ENCODE results near the gene CCDC51. TPM values are rescaled to one million over a fixed set of nuclear protein-coding genes. Genes with fewer than 3 reads are reported as not detected.
A peak's percentile ranks its signal among the peaks of the same experiment; 100 is the strongest.

The CCDC51 gene
- total RNA-seq, 1 experiment from 2014 or later = 27.8 TPM

GRCh38 chr3:48434591-48435222, 5.2 kb downstream of the CCDC51 start:
- no peaks in the 10 kb centered on the region for H3K27me3 ChIP-seq (ENCODE audit: low read length)
- BruUV-seq (replicated peaks) = no TSS peak
- H4K20me1 ChIP-seq (ENCODE audit: low read length) = no peaks in the 10 kb centered on the region
- H3K9me2 ChIP-seq (replicated peaks; ENCODE audit: low read length) = no peaks in the 10 kb centered on the region
- H3K4me3 ChIP-seq (ENCODE audit: low read length) = no peak overlapping the region
- peaks cover 15% of the 10 kb centered on the region for H3K4me1 ChIP-seq (ENCODE audit: insufficient read depth, low read length)
- no peak overlapping the region for H3K27ac ChIP-seq (ENCODE audit: low read length)
- peaks cover 15% of the 10 kb centered on the region for H3K79me2 ChIP-seq (ENCODE audit: low read length)
- TF ChIP-seq CTCF (conservative IDR thresholded peaks at IDR 0.05; ENCODE audit: low read depth, low read length) (no peak), EZH2 (IDR thresholded peaks at IDR 0.05; ENCODE audit: low read length, unreplicated experiment) (no peak), EZH2phosphoT487 (IDR thresholded peaks at IDR 0.05; ENCODE audit: borderline replicate concordance, low read length) (no peak)
- ChIA-PET POLR2A (ENCODE audit: unreplicated experiment) (no interaction called here), CTCF (interaction anchor here (1.3 kb wide), 1 partner anchor 34 kb away, joined by 13 read pairs; no protein-coding TSS in a partner anchor)
- peaks cover 13% of the 10 kb centered on the region for H3K36me3 ChIP-seq (ENCODE audit: low read depth, low read length)
- H3F3A ChIP-seq (ENCODE audit: low read length, unreplicated experiment) = no peaks in the 10 kb centered on the region
- DNase-seq = no peak
- ATAC-seq = no peak
- no peak overlapping the region for H3K9ac ChIP-seq (ENCODE audit: low read length)
- intact Hi-C loops (cut with micrococcal nuclease) = no loop called here
- no peaks in the 10 kb centered on the region for H3K9me3 ChIP-seq (ENCODE audit: low read length)
- H3K4me2 ChIP-seq (ENCODE audit: low read length) = no peak overlapping the region
- H2AFZ ChIP-seq (ENCODE audit: low read length) = no peak overlapping the region

DNA sequence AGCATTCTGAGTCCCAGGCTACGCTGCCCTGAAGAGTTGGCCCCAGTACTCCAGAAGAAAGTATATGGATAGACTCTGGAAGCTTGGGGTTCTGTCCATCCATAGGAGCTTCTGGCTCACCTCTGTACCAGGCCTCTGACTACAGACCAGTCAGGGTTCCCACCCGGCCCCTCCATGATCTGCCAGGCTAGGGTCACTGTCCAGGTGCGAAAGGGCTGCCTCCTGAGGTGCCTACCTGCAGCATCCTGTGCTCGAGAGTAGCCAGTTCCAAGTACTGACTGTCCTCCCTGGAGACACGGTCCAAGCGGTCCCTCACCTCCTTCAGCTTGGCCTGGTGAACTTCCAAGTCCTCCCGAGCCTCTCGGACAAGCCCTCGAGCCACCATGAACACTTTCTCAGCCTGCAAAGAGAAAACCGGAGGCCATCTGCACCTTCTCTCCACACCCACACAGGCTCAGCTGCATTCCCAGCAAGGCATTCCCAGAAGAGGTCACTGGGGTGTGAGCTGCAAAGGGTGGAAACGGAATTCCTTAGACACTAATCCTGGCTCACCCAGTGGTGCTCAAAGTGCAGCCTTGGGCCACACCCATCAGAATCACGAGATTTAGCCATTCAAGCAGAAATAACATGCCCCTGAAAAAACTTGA, 6.3 kb downstream of the CCDC51 start:
- intact Hi-C loops (cut with micrococcal nuclease) = no loop called here
- Histone ChIP-seq H3K4me2 (ENCODE audit: low read length) (no peak overlapping the region), H3K9me2 (replicated peaks; ENCODE audit: low read length) (no peaks in the 10 kb centered on the region), H3K27me3 (ENCODE audit: low read length) (no peaks in the 10 kb centered on the region), H2AFZ (ENCODE audit: low read length) (no peak overlapping the region), H3K27ac (ENCODE audit: low read length) (no peak overlapping the region), H3K36me3 (ENCODE audit: low read depth, low read length) (peaks cover 13% of the 10 kb centered on the region), H4K20me1 (ENCODE audit: low read length) (no peaks in the 10 kb centered on the region), H3K4me3 (ENCODE audit: low read length) (no peak overlapping the region), H3K79me2 (ENCODE audit: low read length) (peaks cover 6% of the 10 kb centered on the region; the same call in 1 of the 2 replicates), H3K9ac (ENCODE audit: low read length) (no peak overlapping the region), H3K4me1 (ENCODE audit: insufficient read depth, low read length) (peaks cover 7% of the 10 kb centered on the region), H3F3A (ENCODE audit: low read length, unreplicated experiment) (no peaks in the 10 kb centered on the region), H3K9me3 (ENCODE audit: low read length) (no peaks in the 10 kb centered on the region)
- TF ChIP-seq EZH2phosphoT487 (IDR thresholded peaks at IDR 0.05; ENCODE audit: borderline replicate concordance, low read length) (no peak), CTCF (conservative IDR thresholded peaks at IDR 0.05; ENCODE audit: low read depth, low read length) (no peak), EZH2 (IDR thresholded peaks at IDR 0.05; ENCODE audit: low read length, unreplicated experiment) (no peak)
- no TSS peak for BruUV-seq (replicated peaks)
- ATAC-seq = no peak
- ChIA-PET CTCF (interaction anchor here (0.5 to 1.3 kb wide), 2 partner anchors 33 to 809 kb away, joined by 5 to 13 read pairs; no protein-coding TSS in a partner anchor), POLR2A (ENCODE audit: unreplicated experiment) (interaction anchor here (0.6 kb wide), 1 partner anchor 652 kb away, joined by 3 read pairs; no protein-coding TSS in a partner anchor)
- peak; percentile 26 for DNase-seq
